ENCODE results near the gene SAMD4A.

The SAMD4A gene

DNA sequence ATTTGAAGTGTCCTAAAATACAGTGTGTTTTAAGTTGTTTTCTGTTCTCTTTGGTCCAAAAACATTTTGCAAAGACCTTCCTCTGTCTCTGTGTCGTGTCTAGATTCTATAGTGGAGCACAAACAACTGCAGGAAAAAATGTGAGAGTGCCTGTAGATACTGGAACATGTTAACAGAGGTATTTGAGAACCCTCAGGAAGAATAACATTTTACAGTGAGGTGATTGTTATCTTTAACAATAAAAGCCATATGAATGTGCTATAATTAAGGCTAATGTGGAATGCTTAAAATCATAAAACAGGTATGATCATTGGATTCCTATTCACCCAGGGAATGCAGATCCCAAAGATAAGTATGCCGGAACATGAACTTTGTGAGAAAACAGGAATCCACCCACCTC lies 98.0 kb downstream of the SAMD4A start:
- no peak for DNase-seq

DNA sequence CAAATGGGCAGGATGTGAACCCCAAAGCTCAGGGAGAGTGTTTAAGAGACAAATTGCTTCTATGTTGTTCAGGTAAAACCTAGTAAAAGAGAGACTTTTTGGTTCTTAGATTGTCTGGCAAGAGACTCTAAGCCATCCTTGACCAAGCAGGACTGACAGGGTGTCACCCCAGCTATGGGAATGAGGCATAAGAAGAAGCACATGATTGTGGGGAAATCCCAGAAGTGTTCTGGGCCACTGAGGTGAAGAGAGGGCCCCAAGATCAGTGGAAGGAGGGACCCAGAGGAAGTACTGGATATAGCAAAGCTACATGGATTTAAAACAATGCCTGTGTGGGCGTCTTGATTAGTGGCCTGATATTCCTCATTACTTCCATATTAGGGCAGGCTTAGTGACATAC lies 99.0 kb downstream of the SAMD4A start:
- DNase-seq: no peak

DNA sequence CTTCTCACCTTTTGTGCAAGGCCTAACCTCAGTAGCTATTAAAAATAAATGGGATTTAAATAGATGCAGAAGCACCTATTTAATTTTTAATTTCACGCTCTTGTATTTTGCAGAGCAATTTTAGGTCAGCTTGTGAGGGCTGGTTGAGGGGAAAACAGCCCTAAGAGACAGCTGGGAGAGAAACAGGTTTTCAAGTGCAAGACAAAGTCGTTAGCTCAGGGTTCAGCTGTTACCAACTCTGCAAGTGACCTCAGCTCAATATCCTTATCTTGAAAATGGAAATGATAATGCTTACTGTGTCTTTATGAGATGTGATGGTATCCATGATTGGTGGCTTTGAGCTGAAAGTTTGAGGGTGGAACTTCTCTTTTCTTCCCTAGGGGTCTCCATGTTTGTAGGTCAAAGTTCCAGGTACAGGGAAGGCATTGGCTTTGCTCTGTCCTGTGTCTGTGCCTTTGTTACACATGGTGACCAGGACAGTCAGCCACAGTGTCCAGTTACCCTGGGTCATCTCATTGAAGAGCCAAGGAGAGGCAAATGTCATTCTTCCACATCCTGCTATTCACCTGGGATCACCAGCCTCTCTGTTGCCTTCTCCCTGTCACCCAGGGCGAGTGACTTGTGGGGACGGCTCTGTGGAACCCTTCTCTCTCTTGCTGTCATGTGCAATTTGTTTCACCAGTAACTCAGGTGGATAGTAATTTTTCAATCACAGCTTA lies 100.3 kb downstream of the SAMD4A start:
- DNase-seq: no peak

DNA sequence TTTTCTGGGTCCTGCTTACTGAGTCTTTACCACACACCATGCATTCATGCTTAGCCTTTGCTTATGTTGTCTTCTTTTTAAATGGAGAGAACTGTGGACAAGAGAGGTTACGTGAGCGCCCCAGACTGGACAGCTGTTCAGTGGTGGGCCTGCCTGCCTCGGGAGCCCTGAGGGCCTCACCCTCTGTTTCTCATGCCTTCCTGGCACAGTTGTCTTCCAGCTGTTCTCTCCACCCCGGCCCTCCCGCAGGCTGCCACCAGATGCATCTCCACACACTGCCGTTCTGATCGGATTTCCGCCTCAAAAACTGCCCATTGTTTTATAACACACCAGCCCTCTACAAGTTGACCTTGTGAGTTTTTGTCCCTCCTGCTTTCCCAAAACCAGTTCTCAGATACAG lies 100.8 kb downstream of the SAMD4A start:
- DNase-seq: no peak

DNA sequence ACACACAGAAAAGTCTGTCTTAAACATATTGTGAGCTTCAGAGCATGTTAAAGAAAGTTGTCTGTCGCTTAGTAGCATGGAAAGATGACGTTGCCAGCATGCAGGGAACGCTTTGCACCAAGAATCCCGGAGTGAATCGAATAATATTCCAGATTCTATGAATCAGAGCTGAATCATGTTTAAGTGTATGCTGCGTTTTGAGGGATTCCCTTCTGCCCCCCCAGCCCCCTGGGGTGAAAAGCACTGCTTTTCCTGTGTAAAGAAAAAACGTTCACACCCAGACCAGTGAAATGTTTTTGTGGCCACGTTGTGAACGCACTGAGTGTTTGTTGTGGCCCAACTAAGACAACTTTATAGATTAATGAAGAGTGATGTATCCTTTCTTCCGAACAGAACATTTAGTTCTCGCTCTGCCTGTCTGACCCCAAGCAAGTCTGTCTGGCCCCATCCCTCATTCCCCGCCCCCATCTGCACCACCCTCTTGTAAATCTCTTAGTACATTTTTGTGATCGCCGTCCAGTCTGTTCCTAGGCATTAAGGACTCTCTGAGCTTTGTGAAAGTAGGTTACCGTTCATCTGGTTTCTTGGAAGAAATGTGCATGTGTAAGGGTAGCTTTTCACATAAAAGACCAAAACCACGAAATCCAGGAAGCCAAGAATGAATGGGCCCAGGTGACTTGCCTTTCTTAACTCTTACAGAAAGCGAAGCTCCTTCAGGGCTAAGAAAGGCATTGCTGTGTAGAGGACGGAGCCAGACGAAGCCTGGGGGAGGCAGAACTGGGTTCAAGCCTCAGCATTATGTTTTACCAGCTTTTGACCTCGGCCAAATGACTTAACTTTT lies 103.0 kb downstream of the SAMD4A start:
- DNase-seq: no peak

DNA sequence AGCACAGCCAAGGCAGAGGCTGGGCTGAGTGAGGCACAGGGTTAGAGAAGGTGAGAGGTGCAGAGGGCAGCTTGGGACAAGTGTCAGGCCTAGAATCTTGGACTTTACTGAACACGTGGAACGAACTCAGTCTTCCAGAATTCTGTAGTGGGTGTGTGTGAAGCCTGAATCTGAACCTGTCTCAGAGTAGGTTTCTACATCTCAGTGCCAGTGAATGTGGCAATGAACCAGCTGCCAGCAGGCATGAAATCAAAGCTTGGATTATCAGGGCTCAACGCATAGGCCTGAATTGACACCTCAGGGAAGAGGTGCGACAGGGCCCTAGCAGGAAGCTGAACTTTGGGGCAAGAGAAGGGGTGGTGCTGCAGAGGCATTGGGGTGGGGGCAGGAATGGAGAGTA lies 104.6 kb downstream of the SAMD4A start:
- DNase-seq: no peak

DNA sequence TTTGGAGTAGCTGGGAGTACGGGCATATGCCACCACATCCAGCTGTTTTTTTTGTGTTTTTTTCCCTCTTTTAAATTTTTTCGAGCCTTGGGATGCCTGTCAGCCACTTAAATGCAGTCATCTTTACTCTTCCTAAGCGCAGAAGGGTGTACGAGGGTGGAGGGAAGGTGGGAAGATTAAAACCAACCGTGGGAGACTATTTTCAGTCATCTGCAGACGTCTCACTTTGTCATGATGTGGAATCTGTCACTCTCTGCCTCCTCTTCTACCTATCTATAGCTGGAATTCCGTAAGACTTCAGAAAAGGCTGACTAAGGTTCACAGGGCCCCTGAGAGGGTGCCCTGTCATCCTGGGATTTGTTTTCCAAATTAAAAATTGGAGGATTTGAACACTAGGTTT lies 105.3 kb downstream of the SAMD4A start:
- no peak for DNase-seq

DNA sequence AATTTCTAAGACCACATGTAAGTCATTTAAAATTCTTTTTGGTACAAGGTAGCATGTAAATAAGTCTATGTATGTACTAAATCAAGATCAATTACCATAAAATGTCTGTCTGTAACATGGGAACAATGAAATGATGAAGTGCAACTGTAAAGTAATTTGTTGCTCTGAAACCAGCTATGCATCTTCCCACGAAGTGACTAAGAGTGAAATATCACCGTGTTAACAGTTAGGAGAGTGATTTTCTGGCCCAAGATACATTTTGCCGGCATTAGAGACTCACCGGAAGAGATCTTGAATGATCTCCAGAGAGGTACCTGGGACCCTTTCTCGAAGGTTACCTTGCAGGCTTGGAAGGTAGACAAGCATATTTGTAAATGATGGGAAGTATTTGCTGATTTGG lies 105.8 kb downstream of the SAMD4A start:
- DNase-seq: no peak

DNA sequence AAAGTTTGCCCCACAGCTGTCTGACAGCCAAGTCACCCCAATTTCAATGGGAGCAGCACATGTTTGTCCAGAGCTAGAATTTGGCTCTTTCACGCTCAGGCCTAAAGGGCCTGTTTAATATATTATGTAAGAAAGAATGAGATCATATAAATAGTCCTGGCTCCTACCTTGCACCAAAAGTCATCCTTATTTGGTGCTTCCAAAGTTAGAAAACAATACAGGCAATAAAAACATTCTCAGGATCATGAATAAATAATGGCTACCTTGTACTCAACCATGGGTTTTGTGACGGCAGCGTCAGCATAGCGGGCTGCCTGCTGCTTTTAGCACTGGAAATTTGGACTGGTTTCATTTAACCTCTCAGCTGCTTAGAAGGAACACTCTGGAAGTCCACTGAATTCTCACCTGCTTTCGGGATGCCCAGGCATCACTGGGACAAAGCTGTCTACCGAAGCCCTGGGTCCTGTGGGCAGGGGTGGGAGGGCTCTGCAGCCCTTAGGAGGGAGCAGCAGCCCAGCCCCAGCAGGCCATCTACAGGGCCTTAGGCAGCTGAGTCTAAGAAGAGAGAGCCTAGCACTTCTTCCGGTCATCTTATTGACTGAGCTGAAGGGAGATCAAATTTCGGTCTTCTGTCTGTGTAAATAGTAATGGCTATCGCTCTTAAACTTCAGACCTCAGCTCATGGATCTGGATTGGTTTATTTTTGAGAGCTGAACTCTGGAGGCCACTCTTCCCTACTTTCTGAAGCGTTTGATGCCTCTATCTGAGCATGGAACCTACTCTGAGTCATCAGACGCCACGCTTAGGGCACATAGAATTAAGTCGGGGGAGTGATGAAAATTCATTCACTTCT lies 106.5 kb downstream of the SAMD4A start:
- DNase-seq: no peak

DNA sequence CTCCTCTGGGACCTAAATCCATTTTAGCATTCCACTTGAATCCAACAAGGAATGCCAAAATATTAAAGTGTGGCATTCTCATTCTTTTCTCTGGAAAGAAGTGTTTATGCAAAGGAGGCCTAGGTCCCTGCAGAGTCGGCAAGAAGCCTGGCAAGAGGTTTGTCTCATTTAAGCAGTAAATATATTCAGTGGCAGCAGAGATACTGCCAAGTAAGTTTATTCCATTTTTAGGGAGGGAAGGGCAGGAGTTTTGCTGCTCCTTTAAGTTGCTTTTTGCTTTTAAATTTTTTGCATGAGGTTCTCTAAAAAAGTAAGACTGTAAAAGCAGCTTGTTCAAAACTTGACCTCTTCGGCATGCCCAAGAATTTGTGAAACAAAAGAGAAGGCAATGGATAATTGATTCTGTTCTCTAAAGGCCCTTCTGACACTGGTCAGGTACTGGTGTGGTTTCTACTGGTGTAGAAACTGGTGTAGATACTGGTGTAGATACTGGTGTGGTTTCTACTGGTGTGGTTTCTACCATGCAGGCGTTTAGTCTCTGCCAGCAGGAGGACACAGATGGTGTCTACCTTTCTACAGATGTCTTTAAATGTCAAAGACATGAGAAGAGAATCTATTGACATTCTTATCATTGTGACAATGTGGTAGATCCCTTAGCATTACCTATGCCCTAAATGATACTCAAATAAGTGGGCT lies 107.3 kb downstream of the SAMD4A start:
- no peak for DNase-seq

DNA sequence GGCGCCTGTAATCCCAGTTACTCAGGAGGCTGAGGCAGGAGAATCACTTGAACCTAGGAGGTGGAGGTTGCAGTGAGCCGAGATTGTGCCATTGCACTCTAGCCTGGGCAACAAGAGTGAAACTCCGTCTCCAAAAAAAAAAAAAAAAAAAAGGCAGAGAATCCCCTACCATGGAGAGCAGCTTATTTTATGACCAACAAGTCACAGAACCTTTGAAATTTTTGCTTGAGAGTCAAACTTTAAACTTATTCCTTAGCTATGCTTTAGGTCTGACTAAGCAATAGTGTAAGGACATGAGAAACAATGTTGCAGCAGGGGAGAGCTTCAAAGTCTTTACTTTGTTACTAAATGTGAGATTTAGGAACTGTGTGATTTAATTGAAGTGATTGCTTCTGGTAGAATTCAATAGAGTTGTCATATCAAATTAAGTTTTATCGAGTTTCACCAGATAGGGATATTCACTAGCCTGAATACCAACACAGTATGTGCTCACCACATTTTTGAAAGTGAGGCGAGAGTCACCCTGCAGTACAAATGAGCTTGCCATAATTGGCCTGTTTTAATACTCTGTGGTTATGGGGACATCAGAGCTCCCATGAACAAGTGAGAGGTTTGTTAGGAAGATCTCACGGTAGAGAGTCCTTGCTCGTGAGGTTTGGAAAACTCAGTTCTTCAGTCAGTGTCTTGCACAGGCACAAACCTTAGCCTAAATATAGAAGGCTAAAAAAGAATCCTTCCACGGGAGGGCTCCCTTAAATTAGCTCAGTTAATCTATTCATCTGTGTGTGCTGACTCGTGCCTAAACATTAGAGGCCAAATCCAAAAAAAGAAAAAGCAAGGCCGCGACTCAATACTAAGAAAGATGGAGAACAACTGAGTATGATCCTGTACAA lies 108.6 kb downstream of the SAMD4A start:
- DNase-seq: no peak

DNA sequence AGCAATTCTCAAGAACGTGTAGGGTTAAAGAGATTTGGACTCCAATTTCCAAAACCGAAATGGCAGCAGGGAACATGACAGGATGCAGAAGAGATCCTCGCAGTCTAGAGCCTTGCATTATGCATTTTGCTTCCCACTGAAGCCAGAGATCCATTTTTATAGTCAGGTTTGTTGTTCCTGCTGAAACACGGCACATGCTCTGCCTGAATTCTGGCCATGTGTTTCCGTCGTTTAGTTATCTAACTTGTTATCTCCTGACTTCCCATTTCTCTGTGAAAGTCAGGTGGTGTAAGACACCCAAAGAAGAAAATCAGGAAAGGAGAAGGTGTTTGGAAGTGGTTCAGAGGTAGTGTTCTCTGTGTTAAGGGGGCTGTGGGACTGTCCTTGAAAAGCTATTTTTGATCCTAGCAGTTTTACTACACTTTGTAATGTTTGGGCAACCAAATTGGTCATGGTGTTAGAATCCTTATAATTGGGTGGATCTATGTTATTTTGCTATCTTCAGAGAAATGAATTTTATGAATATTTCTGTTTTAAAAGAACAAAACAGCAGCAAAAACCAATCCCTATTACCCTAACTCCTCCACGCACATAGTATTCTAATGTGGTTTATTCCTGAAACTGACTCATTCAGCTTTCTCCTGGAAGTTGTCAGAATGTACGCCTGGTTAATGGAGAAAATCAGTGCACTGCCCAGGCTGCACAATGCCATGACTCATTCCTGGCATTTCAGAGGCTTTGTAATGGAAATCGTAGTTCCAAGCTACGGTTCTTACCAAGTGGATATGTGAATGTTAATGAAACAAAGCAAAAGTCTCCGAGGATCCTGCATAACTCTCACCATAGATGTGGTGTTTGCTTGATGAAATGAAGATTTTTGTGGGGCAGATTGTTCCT lies 110.1 kb downstream of the SAMD4A start:
- no peak for DNase-seq

DNA sequence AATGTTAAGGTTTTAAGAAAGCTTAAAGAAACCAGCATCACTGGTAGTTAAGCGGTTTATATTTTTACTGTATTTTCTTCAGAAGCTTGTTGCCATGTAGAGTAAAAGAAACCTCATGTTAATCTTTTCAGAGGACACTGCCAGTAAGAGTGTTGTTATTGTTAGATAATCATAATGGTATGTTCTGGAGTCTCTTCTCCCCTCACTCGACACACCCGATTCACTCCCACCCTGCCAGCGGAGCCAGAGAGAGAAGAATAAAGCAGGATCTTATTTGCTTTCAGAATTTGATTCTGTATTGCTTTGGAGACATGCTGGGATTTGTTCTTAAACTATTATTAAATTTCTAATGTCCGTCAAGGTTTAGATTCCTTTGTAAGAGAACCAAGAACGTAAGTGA lies 113.7 kb downstream of the SAMD4A start:
- DNase-seq: no peak

DNA sequence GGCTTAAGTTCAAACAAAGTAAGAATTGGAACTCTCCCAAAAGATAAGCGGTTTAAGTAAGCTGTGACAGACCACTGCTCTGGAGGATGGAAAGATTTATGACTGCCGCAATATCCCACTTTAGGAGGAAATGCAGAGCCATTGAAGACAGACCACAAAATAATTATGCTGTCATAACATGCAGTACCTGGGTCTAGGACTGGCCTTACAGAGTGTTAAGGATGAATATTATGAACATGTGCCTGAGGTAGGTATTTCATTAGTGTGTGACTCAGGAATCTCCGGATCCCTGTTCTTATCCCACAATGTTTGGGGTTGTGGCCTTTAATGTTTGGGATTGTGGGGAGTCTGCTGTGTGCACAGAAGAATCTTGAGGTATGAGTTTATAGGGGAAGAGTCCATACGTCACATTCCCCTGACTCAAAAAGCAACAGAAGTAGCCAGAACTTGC lies 114.9 kb downstream of the SAMD4A start:
- no peak for DNase-seq

DNA sequence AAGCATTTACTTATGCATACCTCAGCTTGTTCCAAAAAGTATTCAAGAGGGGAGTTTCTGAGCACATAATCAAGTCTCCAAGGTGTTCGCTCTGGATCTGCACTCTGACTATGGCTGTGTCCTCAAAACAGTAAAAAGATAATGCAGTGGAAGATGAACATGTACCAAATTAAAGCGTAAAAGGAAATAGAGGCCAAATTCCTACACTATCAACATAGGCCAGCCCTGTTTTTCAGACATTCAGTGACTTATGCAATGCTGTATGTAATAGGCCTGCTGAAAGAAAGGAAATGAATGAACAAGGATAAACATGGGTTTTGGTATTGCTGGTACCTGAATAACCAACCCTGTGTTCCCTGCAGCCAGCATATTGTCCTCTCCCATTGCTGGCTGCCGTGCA lies 115.7 kb downstream of the SAMD4A start:
- DNase-seq: no peak

DNA sequence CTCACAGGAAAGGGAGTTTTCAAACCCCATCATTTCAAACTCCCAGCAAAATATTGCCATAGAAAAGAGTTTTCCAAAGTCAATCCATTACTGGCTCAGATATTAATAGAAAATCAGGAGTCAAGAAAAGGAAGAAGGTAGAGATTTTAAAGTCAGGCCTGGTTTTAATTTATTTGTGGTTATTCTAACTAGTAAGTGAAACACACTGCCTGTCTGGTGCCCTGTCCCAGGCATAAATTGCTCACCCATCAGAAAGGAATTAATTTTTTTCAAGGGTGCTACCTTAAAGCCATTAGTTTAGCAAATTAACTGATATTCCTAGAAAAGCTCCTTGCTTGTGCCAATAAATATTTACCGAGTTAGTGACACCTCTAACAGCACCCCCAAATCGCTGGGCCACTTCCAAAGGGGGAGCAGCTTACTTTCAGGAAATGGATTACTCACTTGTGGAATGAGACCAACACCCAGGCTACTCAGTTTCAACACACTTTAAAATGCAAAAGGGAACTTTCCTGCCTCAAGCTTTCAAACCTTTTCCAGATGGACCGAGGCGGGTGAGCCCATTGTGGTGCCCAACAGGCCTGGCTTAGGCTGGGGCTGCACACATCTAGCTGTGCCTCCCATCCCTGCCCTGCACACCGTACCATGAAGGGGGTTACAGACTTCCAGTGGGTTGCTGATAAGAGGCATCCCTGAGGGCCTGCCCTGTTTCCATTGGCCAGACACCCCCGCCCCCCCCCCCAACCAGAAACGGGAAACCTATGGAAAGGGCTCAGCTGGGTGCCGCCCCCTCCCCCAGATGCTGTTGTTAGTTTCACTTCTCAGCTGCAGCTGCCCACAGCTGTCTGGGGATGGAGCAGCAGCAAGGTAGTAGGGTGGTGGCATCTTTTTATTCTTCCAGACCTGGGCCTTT lies 117.2 kb downstream of the SAMD4A start:
- no peak for DNase-seq

DNA sequence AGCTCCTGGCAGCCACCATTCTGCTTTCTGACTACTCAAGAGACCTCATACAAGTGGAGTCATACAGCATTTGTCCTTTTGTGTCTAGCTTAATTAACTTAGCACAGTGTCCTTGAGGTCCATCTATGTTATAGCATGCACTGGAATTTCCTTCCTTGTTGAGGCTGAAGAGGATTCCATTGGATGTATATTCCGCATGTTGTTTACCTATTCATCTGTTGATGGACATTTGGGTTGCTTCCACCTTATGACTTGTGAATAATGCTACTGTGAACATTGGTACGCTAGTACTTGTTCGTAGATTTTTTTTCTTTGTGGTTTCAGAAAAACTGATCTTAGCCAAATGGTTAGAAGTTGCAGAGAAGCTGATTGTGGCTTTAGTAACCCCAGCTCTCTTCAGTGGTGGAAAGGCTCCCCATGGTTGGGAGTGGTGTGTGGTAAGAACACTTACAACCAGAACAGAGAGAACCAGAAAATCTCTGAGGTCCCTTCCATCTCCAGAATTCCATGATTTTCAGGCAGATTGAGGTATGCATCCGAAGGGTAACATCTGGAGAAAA lies 118.4 kb downstream of the SAMD4A start:
- no peak for DNase-seq

DNA sequence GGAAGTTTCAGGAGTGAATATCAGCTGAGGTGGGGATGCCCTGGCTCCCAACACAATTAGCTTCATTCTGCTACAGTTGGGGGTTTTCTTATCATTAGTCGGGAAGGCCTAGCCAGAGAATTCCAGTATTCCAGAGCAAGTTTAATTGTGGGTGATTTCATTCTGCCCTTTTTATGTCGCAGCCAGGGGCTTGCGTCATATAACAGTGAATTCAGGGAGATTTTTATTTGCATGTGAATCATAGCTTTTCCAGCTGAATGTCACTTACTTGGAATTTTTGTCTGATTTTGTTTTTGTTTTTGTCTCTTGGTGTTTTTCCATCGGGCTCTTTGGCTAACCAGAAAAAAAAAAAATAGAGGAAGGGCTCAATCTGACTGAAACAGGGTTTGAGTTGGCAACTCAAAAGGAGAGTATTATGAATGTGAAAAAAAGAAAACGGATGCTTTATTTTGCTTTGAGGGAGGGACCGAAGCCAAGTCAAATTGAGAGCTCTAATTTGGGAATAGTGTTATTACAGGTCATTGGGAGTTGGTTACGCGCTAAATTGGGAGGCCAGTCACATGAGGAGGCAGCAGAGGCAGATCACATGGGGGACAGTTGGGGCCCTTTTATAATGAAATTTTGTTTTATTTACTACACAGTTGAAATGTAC lies 119.4 kb downstream of the SAMD4A start:
- DNase-seq: no peak

Measured in activated effector memory CD4-positive, alpha-beta T cell treated with Interleukin-2 at 50 U/mL for 16 hours (primary cell).